Neural cell (in vitro differentiated cells): ENCODE data around the gene SCARB1.

Experiments
- EZH2 ChIP-seq: fragments of 200-600, 300-800 bp; shearing (Covaris generic), sonication (generic); IDR thresholded peaks from 2 replicates; pipeline ENCODE4 v1.6.1; 2014; ENCODE audit warnings: antibody characterized with exemption, low read length, borderline replicate concordance, mild to moderate bottlenecking; ENCODE audit not compliant: insufficient read depth, poor library complexity, severe bottlenecking
- POLR2AphosphoS5 ChIP-seq: IDR thresholded peaks from 2 replicates; pipeline ENCODE4 v1.6.1; 2012
- REST ChIP-seq: IDR thresholded peaks from 2 replicates; pipeline ENCODE4 v1.6.1; 2012; ENCODE audit warnings: borderline replicate concordance
- TAF1 ChIP-seq: IDR thresholded peaks from 2 replicates; pipeline ENCODE4 v1.6.1; 2012; ENCODE audit warnings: low read depth
- TF ChIP-seq, protein P1 (sequence below): fragments of 450-650 bp; IDR thresholded peaks from 2 replicates; pipeline ENCODE4 v1.5.1; 2014; ENCODE audit warnings: antibody characterized with exemption, mild to moderate bottlenecking, moderate library complexity; ENCODE audit not compliant: poor library complexity, severe bottlenecking

DNA sequence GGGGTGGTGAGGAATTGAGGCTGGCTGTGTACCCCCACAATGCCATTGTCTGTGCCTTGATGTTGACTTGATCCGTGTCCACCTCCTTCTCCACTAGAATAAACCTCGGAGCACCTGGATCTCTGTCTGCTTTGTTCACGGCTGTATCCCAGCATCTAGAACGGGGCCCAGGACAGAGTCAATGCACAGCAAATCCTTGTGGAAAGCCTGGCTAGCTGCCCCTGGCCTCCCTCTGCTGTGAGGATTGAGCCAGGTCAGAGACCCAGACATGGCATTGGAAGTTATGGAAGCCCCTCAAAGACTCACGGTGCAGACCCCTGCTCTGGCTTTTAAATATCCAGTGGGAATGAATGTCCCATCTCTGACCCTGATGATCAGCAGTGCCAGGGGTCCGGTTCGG lies 109.2 kb downstream of the SCARB1 start:
- TF ChIP-seq, protein P1, sequence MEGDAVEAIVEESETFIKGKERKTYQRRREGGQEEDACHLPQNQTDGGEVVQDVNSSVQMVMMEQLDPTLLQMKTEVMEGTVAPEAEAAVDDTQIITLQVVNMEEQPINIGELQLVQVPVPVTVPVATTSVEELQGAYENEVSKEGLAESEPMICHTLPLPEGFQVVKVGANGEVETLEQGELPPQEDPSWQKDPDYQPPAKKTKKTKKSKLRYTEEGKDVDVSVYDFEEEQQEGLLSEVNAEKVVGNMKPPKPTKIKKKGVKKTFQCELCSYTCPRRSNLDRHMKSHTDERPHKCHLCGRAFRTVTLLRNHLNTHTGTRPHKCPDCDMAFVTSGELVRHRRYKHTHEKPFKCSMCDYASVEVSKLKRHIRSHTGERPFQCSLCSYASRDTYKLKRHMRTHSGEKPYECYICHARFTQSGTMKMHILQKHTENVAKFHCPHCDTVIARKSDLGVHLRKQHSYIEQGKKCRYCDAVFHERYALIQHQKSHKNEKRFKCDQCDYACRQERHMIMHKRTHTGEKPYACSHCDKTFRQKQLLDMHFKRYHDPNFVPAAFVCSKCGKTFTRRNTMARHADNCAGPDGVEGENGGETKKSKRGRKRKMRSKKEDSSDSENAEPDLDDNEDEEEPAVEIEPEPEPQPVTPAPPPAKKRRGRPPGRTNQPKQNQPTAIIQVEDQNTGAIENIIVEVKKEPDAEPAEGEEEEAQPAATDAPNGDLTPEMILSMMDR = no peak
- TF ChIP-seq TAF1 = no peak
- TF ChIP-seq EZH2 = no peak
- no peak for TF ChIP-seq REST
- no peak for TF ChIP-seq POLR2AphosphoS5
